ENCODE data around the gene PACRG.

Gene PACRG

DNA sequence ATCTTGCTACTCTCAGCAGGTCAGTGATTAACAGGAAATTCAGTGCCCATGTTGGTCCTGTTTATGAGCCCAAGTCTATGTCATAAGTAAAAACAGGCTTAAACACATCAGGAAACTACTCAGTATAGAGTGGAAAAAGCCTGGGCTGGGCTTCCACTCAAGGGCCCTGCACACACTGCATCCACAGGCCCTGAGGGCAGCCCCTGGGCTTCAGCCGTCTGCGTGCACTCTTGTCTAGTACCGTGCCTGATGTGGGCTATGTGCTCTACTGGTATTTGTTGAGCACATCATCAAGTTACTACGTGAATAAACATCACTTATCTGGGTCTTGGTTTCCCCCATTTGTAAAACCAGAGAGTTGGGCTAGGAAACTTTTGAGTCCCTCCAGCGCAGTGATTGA lies 135.2 kb downstream of the PACRG start:
- Histone ChIP-seq H3K4me1 (ENCODE audit: control insufficient read depth, insufficient read depth, low read length) (no peaks in the 10 kb centered on the region), H3K27me3 (ENCODE audit: control insufficient read depth, insufficient read depth, low read length) (no peaks in the 10 kb centered on the region), H3K36me3 (ENCODE audit: control insufficient read depth, insufficient read depth, low read length) (no peaks in the 10 kb centered on the region), H3K4me3 (ENCODE audit: low read depth, low read length) (no peak overlapping the region), H3K27ac (ENCODE audit: low read depth, low read length) (no peak overlapping the region), H3K9ac (ENCODE audit: low read length) (no peak overlapping the region), H3K9me3 (ENCODE audit: control insufficient read depth, insufficient read depth, low read depth, low read length) (peaks cover 3% of the 10 kb centered on the region)

DNA sequence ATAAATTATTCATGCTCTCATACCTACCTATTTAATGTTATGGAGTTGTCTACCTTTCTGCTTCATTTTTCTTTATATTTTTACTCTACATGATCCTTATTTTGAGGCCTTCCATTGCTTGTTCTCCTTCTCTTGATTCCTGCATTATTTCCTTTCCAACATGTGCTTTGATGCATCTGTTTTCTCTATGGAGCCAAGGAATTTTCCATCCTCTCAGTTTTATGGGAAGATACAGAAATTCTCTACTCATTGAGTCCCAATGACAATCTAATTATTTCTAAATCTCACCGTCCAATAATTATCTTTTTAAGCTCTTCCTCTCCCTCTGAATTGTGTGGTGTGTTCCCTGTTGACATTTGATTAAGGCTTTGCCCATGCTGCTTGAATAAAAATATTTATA lies 136.0 kb downstream of the PACRG start:
- no peak overlapping the region for H3K4me3 ChIP-seq (ENCODE audit: low read depth, low read length)
- no peak overlapping the region for H3K9ac ChIP-seq (ENCODE audit: low read length)
- H3K27ac ChIP-seq (ENCODE audit: low read depth, low read length), result no peak overlapping the region

DNA sequence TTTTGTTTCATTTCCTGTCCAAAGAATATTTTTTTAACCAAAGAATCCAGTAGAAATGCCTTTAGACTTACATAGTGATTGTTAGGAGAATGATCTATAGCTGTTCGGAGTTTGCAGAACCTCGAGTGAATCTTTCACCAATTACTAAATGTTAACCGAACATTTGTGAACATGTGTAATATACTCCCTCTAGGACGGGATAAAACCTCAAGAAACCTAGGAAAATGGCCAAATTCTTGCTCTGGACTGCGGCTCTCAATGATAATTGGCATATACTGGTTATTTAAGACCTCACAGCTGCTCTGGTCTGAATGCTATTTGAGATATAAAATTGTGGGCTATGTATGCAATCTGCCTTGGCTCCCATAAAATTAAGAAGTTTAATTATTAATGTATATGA lies 137.1 kb downstream of the PACRG start:
- H3K4me3 ChIP-seq (ENCODE audit: low read depth, low read length), result no peak overlapping the region
- H3K27me3 ChIP-seq (ENCODE audit: control insufficient read depth, insufficient read depth, low read length), result no peaks in the 10 kb centered on the region
- no peaks in the 10 kb centered on the region for H3K36me3 ChIP-seq (ENCODE audit: control insufficient read depth, insufficient read depth, low read length)
- H3K9ac ChIP-seq (ENCODE audit: low read length), result no peak overlapping the region
- H3K27ac ChIP-seq (ENCODE audit: low read depth, low read length), result no peak overlapping the region
- no peaks in the 10 kb centered on the region for H3K9me3 ChIP-seq (ENCODE audit: control insufficient read depth, insufficient read depth, low read depth, low read length)
- no peaks in the 10 kb centered on the region for H3K4me1 ChIP-seq (ENCODE audit: control insufficient read depth, insufficient read depth, low read length)

More for the DNA sequence above, 136.0 kb downstream of the PACRG start:
- H3K27me3 ChIP-seq (ENCODE audit: control insufficient read depth, insufficient read depth, low read length), result no peaks in the 10 kb centered on the region
- H3K9me3 ChIP-seq (ENCODE audit: control insufficient read depth, insufficient read depth, low read depth, low read length), result no peaks in the 10 kb centered on the region
- no peaks in the 10 kb centered on the region for H3K36me3 ChIP-seq (ENCODE audit: control insufficient read depth, insufficient read depth, low read length)
- no peaks in the 10 kb centered on the region for H3K4me1 ChIP-seq (ENCODE audit: control insufficient read depth, insufficient read depth, low read length)

DNA sequence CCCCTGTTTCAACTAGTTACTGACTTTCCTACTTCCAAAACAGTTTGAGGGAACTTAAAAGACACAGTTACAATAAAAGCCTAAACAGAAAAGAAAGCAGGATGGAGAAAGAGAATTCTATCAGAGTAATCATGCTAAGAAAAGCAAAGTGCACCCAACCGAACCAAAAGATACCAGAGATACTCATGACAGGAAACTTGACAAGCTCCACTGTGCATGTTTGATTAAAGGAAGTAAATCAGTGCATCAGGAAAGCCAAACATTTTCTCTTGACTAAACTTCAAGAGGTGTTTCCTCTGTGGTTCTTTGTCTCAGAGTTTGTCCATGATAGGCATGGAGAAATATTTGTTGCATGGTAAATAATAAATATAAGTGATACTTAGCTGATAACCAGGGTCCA lies 138.9 kb downstream of the PACRG start:
- H3K27ac ChIP-seq (ENCODE audit: low read depth, low read length), result no peak overlapping the region
- no peak overlapping the region for H3K4me3 ChIP-seq (ENCODE audit: low read depth, low read length)
- no peaks in the 10 kb centered on the region for H3K4me1 ChIP-seq (ENCODE audit: control insufficient read depth, insufficient read depth, low read length)

DNA sequence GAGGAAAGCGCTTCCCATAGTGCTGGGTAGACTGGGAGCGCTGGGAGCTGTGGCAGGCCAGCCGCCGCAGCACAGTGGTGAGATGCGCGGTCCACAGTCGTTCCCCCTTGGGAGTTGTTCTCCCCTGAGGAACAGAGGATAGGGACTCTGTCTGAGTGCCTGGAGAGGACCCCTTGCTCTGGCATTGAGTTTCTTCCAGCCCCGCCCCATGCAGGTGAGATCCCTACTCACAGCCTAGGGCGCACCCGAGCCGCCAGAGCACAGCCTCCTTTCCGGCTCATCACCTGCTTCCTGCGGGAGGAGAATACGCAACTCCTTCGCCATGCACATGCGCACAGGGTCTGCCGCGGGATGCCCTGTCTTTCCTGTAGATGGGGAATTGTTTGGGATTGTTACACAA lies 140.6 kb downstream of the PACRG start:
- Histone ChIP-seq H3K9me3 (ENCODE audit: control insufficient read depth, insufficient read depth, low read depth, low read length) (no peaks in the 10 kb centered on the region), H3K9ac (ENCODE audit: low read length) (no peak overlapping the region)

More for the DNA sequence above, 138.9 kb downstream of the PACRG start:
- no peak overlapping the region for H3K9ac ChIP-seq (ENCODE audit: low read length)
- no peaks in the 10 kb centered on the region for H3K9me3 ChIP-seq (ENCODE audit: control insufficient read depth, insufficient read depth, low read depth, low read length)
- H3K36me3 ChIP-seq (ENCODE audit: control insufficient read depth, insufficient read depth, low read length), result no peaks in the 10 kb centered on the region
- H3K27me3 ChIP-seq (ENCODE audit: control insufficient read depth, insufficient read depth, low read length), result no peaks in the 10 kb centered on the region

DNA sequence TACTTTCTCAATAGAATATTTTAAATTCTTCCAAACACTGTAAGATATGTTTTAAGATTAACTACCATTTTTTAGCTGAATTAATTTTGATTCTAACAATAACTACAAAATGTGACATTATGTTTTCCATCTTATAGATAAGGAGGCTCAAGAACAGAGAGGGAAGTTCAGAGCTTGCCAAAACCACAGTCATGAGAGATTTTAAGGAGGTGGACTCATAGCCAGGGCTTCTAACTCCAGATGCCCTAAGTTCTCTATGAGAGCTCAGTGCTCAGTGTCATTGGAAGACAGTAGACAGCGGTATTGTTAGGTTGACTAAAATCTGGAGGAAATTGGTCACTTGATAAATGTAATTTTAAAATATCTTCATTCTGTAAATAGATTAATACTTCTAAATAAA lies 144.2 kb downstream of the PACRG start:
- no peaks in the 10 kb centered on the region for H3K27me3 ChIP-seq (ENCODE audit: control insufficient read depth, insufficient read depth, low read length)
- no peaks in the 10 kb centered on the region for H3K4me1 ChIP-seq (ENCODE audit: control insufficient read depth, insufficient read depth, low read length)
- H3K9me3 ChIP-seq (ENCODE audit: control insufficient read depth, insufficient read depth, low read depth, low read length), result no peaks in the 10 kb centered on the region
- H3K36me3 ChIP-seq (ENCODE audit: control insufficient read depth, insufficient read depth, low read length), result no peaks in the 10 kb centered on the region
- H3K27ac ChIP-seq (ENCODE audit: low read depth, low read length), result no peak overlapping the region
- H3K9ac ChIP-seq (ENCODE audit: low read length), result no peak overlapping the region
- no peak overlapping the region for H3K4me3 ChIP-seq (ENCODE audit: low read depth, low read length)

More for the DNA sequence above, 140.6 kb downstream of the PACRG start:
- Histone ChIP-seq H3K4me3 (ENCODE audit: low read depth, low read length) (no peak overlapping the region), H3K4me1 (ENCODE audit: control insufficient read depth, insufficient read depth, low read length) (no peaks in the 10 kb centered on the region), H3K36me3 (ENCODE audit: control insufficient read depth, insufficient read depth, low read length) (no peaks in the 10 kb centered on the region), H3K27me3 (ENCODE audit: control insufficient read depth, insufficient read depth, low read length) (no peaks in the 10 kb centered on the region), H3K27ac (ENCODE audit: low read depth, low read length) (no peak overlapping the region)

DNA sequence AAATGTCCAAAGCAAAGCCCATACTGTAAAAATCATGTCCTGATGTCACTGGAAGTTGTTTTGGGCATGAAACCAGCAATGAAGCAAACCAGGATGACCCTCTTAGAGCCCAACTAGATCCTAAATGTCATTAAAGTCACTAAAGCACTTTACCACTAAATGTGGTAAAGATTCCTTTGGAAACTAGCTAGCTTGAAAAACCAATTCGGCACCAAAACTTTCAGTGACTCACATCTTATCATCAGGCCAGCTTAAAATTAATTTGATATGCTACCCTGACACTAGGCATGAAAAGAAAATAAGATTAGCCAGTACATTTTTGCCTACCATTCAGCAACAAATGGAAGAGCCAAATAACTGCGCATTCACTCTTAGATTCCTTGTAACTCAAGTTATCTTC lies 145.8 kb downstream of the PACRG start:
- Histone ChIP-seq H3K36me3 (ENCODE audit: control insufficient read depth, insufficient read depth, low read length) (no peaks in the 10 kb centered on the region), H3K27ac (ENCODE audit: low read depth, low read length) (no peak overlapping the region), H3K9ac (ENCODE audit: low read length) (no peak overlapping the region), H3K27me3 (ENCODE audit: control insufficient read depth, insufficient read depth, low read length) (no peaks in the 10 kb centered on the region), H3K4me1 (ENCODE audit: control insufficient read depth, insufficient read depth, low read length) (no peaks in the 10 kb centered on the region), H3K9me3 (ENCODE audit: control insufficient read depth, insufficient read depth, low read depth, low read length) (no peaks in the 10 kb centered on the region), H3K4me3 (ENCODE audit: low read depth, low read length) (no peak overlapping the region)

DNA sequence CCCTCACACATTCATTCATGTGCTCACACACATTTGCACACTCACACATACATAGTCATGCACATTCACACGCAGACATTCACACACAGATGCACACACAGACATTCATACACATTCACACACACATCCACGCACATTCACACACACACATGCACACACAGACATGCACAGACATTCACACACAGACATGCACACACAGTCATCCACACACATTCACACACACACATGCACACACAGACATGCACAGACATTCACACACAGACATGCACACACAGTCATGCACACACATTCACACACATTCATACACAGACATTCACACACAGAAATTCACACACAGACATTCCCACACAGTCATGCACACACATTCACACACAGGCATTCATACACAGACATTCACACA lies 147.3 kb downstream of the PACRG start:
- Histone ChIP-seq H3K4me3 (ENCODE audit: low read depth, low read length) (no peak overlapping the region), H3K36me3 (ENCODE audit: control insufficient read depth, insufficient read depth, low read length) (no peaks in the 10 kb centered on the region), H3K27me3 (ENCODE audit: control insufficient read depth, insufficient read depth, low read length) (no peaks in the 10 kb centered on the region), H3K9ac (ENCODE audit: low read length) (no peak overlapping the region), H3K27ac (ENCODE audit: low read depth, low read length) (no peak overlapping the region), H3K4me1 (ENCODE audit: control insufficient read depth, insufficient read depth, low read length) (no peaks in the 10 kb centered on the region), H3K9me3 (ENCODE audit: control insufficient read depth, insufficient read depth, low read depth, low read length) (no peaks in the 10 kb centered on the region)

DNA sequence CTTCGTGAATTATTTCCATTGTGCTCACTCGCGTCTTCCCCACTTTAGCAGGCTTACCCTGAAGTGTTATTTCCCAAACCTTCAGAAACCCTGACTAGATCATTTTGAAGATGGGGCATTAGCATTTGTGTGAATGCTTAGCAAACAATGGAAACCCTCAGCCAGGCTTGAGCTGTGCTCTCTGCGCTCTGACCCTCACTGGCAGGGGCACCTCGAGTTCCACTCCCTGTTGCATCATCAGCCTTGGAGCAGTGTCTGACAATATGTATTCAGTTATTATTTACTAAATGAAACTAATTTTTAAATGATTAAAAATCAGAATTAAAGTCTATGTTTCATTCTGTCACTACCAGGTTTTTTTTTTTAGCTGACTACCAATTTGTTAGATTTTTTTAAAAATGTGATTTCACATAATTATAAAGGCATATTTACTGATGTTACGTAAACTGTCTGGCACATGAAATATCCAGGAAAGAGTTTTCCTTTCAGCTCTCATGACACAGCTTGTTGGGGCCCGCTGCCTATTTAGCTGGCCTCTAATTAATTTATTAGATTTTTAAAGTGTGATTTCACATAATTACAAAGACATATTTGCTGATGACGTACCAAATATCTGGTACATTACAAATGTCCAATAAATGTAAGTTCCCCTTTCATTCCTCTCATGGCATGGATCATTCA lies 155.2 kb downstream of the PACRG start:
- no peak overlapping the region for H3K9ac ChIP-seq (ENCODE audit: low read length)
- no peaks in the 10 kb centered on the region for H3K36me3 ChIP-seq (ENCODE audit: control insufficient read depth, insufficient read depth, low read length)
- no peak overlapping the region for H3K27ac ChIP-seq (ENCODE audit: low read depth, low read length)
- no peaks in the 10 kb centered on the region for H3K4me1 ChIP-seq (ENCODE audit: control insufficient read depth, insufficient read depth, low read length)
- H3K9me3 ChIP-seq (ENCODE audit: control insufficient read depth, insufficient read depth, low read depth, low read length), result no peaks in the 10 kb centered on the region
- no peaks in the 10 kb centered on the region for H3K27me3 ChIP-seq (ENCODE audit: control insufficient read depth, insufficient read depth, low read length)
- no peak overlapping the region for H3K4me3 ChIP-seq (ENCODE audit: low read depth, low read length)

DNA sequence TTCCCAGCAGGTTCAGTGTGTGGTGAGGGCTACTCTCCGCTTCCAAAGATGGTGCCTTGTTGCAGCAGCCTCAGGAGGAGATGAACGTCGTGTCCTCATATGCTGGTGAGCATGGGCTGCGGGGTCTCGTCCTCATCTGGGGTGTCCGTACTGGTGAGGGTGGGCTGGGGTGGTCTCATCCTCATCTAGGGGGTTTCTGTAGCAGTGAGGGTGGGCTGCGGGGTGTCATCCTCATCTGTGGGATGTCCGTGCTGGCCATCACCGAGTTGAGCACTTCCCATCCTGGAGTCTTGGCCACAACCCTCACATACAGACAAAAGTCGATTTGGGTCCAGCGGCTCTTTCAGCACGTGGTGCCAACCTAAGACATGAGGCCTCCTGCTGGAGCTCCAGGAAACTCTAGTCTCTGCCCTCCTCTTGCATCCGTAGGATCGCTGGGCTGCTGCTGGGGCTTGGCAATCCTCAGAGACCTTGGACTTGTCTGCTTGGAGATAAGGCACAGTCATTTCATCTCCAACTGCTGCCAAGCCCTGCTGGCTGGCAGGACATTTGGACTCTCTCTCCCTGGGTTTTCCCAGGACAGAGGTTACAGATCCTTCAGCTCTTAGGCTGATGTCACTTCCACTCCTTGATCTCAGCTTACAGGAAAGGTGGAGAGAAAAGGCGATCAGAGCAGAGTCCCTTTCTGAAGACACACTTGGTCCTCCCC lies 160.4 kb downstream of the PACRG start:
- Histone ChIP-seq H3K9ac (ENCODE audit: low read length) (no peak overlapping the region), H3K27ac (ENCODE audit: low read depth, low read length) (no peak overlapping the region), H3K9me3 (ENCODE audit: control insufficient read depth, insufficient read depth, low read depth, low read length) (no peaks in the 10 kb centered on the region), H3K4me1 (ENCODE audit: control insufficient read depth, insufficient read depth, low read length) (no peaks in the 10 kb centered on the region), H3K27me3 (ENCODE audit: control insufficient read depth, insufficient read depth, low read length) (no peaks in the 10 kb centered on the region), H3K36me3 (ENCODE audit: control insufficient read depth, insufficient read depth, low read length) (no peaks in the 10 kb centered on the region), H3K4me3 (ENCODE audit: low read depth, low read length) (no peak overlapping the region)

DNA sequence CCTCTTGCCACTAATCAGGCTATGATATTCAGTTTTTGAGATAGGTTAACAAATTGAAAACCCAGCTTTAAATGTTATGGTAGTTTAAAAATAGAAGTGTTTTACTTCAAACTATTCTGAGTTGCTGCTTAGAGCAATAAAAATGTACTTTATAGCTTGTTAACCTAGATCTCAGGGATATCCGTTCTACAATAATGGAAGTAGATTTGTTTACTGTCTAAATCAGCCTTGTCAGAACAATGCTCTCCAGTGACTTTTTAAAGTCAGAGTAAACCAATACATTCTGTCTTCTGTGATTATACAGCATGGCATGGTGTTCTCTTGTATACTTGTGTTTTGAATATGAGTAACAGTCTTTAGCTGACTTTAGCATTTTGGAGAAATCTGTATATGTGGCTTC lies 161.5 kb downstream of the PACRG start:
- Histone ChIP-seq H3K4me1 (ENCODE audit: control insufficient read depth, insufficient read depth, low read length) (no peaks in the 10 kb centered on the region), H3K27ac (ENCODE audit: low read depth, low read length) (no peak overlapping the region), H3K9me3 (ENCODE audit: control insufficient read depth, insufficient read depth, low read depth, low read length) (no peaks in the 10 kb centered on the region), H3K9ac (ENCODE audit: low read length) (no peak overlapping the region), H3K27me3 (ENCODE audit: control insufficient read depth, insufficient read depth, low read length) (no peaks in the 10 kb centered on the region), H3K4me3 (ENCODE audit: low read depth, low read length) (no peak overlapping the region), H3K36me3 (ENCODE audit: control insufficient read depth, insufficient read depth, low read length) (no peaks in the 10 kb centered on the region)

Data from HUES6 (cell line).